ENCODE measurements around the gene DNAAF1.

DNAAF1 gene

GRCh38 chr16:84124257-84125073, 20.6 kb upstream of the DNAAF1 start:
- DNase-seq (ENCODE audit: low spot score) = no peak

GRCh38 chr16:84131117-84131516, 14.0 kb upstream of the DNAAF1 start:
- no peak for DNase-seq (ENCODE audit: low spot score)

- DNase-seq (ENCODE audit: low spot score) = no peak
Measured at GRCh38 chr16:84132527-84133285, 12.4 kb upstream of the DNAAF1 start.

GRCh38 chr16:84136331-84137125, 8.6 kb upstream of the DNAAF1 start:
- no peak for DNase-seq (ENCODE audit: low spot score)

- no peak for DNase-seq (ENCODE audit: low spot score)
Measured at GRCh38 chr16:84137287-84137686, 7.8 kb upstream of the DNAAF1 start.

- no peak for DNase-seq (ENCODE audit: low spot score)
Measured at GRCh38 chr16:84137769-84138357, 7.2 kb upstream of the DNAAF1 start.

- DNase-seq (ENCODE audit: low spot score) = no peak
Measured at GRCh38 chr16:84138500-84138823, 6.6 kb upstream of the DNAAF1 start.

GRCh38 chr16:84138824-84139627, 6.1 kb upstream of the DNAAF1 start:
- peak; percentile 56 for DNase-seq (ENCODE audit: low spot score)

- DNase-seq (ENCODE audit: low spot score) = no peak
Measured at GRCh38 chr16:84139628-84140258, 5.4 kb upstream of the DNAAF1 start.

GRCh38 chr16:84141143-84141670, 3.9 kb upstream of the DNAAF1 start:
- no peak for DNase-seq (ENCODE audit: low spot score)

- DNase-seq (ENCODE audit: low spot score) = no peak
Measured at GRCh38 chr16:84143081-84143480, 2.0 kb upstream of the DNAAF1 start.

- no peak for DNase-seq (ENCODE audit: low spot score)
Measured at GRCh38 chr16:84143784-84144199, 1.3 kb upstream of the DNAAF1 start.

GRCh38 chr16:84144209-84144858, 774 bp upstream of the DNAAF1 start:
- DNase-seq (ENCODE audit: low spot score) = peak; percentile 29

- DNase-seq (ENCODE audit: low spot score) = no peak
Measured at GRCh38 chr16:84150926-84151325, 5.8 kb downstream of the DNAAF1 start.

GRCh38 chr16:84153660-84154214, 8.6 kb downstream of the DNAAF1 start:
- no peak for DNase-seq (ENCODE audit: low spot score)

GRCh38 chr16:84155226-84155625, 10.1 kb downstream of the DNAAF1 start:
- DNase-seq (ENCODE audit: low spot score) = no peak

- DNase-seq (ENCODE audit: low spot score) = no peak
Measured at GRCh38 chr16:84155771-84156170, 10.7 kb downstream of the DNAAF1 start.

GRCh38 chr16:84156342-84156784, 11.3 kb downstream of the DNAAF1 start:
- no peak for DNase-seq (ENCODE audit: low spot score)

GRCh38 chr16:84159007-84159406, 13.9 kb downstream of the DNAAF1 start:
- no peak for DNase-seq (ENCODE audit: low spot score)

- no peak for DNase-seq (ENCODE audit: low spot score)
Measured at GRCh38 chr16:84159800-84160199, 14.7 kb downstream of the DNAAF1 start.

All from iPS-NIHi11 (cell line).